Esophagus squamous epithelium (tissue), 5 donors: Measurements from ENCODE around the gene LRRFIP2. TPM values are rescaled to one million over a fixed set of nuclear protein-coding genes. Genes with fewer than 3 reads are reported as not detected.
A peak's percentile ranks its signal among the peaks of the same experiment; 100 is the strongest.

ENCODE experiments used
- DNase-seq: peaks from one replicate; lab custom pipeline; 2025; lab: John Stamatoyannopoulos, UW
- H3K27ac ChIP-seq, 4 donors: fragments of 200-600 bp; sonication (generic); one replicate each; pipeline ENCODE4 v1.5.1; 2016 to 2019; ENCODE audit warnings: mild to moderate bottlenecking in 1 of 4
- H3K27me3 ChIP-seq, 4 donors: fragments of 200-600 bp; sonication (generic); 1 replicate in 3 of 4; 2 replicates in 1 of 4; pipeline versions ENCODE4 v1.5.1 to v1.6.0; 2017 to 2021; ENCODE audit warnings: antibody characterized with exemption in 1 of 4
- H3K36me3 ChIP-seq, 3 donors: fragments of 200-600 bp; sonication (generic); one replicate each; pipeline ENCODE4 v1.5.1; 2016 to 2019
- H3K4me1 ChIP-seq, 3 donors: fragments of 200-600 bp; sonication (generic); one replicate each; pipeline ENCODE4 v1.5.1; 2017 to 2019
- H3K4me3 ChIP-seq, 4 donors: fragments of 200-600 bp; sonication (generic); 1 replicate in 3 of 4; 2 replicates in 1 of 4; pipeline ENCODE4 v1.5.1; 2016 to 2019; ENCODE audit warnings: mild to moderate bottlenecking in 2 of 4, moderate library complexity in 1 of 4
- H3K9me3 ChIP-seq, 3 donors: fragments of 200-600 bp; sonication (generic); one replicate each; pipeline ENCODE4 v1.5.1; 2016 to 2019
- CTCF ChIP-seq, 6 experiments: fragments of 450-650 bp in 4 of 6; fragments of 200-600 bp in 2 of 6; sonication (generic) in 2 of 6; IDR thresholded peaks; one replicate each; pipeline ENCODE4 v1.5.1; 2016 to 2019; ENCODE audit warnings: antibody characterized with exemption in 6 of 6, mild to moderate bottlenecking in 4 of 6, moderate library complexity in 4 of 6
- POLR2A ChIP-seq, 4 donors: fragments of 450-650 bp; IDR thresholded peaks; one replicate each; pipeline ENCODE4 v1.6.1; 2017; ENCODE audit warnings: antibody characterized with exemption in 4 of 4, mild to moderate bottlenecking in 4 of 4, moderate library complexity in 3 of 4
- WGBS, 2 donors: methylation state at CpG; one replicate each; pipeline ENCODE4 v1.1.5; 2018; 5-methylcytosine and 5-hydroxymethylcytosine counted together
- intact Hi-C: fragments of 100-400 bp; cut with DNase I; formaldehyde crosslinking; loops from one replicate; pipeline ENCODE4 v1.15.0; 2022
- total RNA-seq, 4 donors: library from RNA; depleted of rRNA; stranded (reverse); fragments of >200 nt; gene quantifications; one replicate each; pipeline ENCODE4 v1.1.0, GENCODE V29; 2016
- donor health status: DM: yes; HTN: yes; CAD: no.

LRRFIP2 gene
- total RNA-seq, 4 donors from 2014 or later = 50.0 to 99.7 (median 87.8) TPM

GRCh38 chr3:37189109-37189508, 14.7 kb upstream of the LRRFIP2 start:
- Histone ChIP-seq H3K27me3 (no peaks in the 10 kb centered on the region), H3K4me1 (peaks cover 5 to 15% (median 11%) of the 10 kb centered on the region in 3 donors), H3K36me3 (no peaks in the 10 kb centered on the region), H3K9me3 (no peaks in the 10 kb centered on the region), H3K4me3 (no peak overlapping the region), H3K27ac (no peak overlapping the region)
- TF ChIP-seq CTCF (IDR thresholded peaks at IDR 0.05) (no peak), POLR2A (IDR thresholded peaks at IDR 0.05) (no peak)
- intact Hi-C loops = no loop called here
- 68 to 83% methylated on average over 4 of the region's 4 CpGs for WGBS, 2 donors
- DNase-seq = no peak

GRCh38 chr3:37183976-37184375, 9.6 kb upstream of the LRRFIP2 start:
- H3K9me3 ChIP-seq = no peaks in the 10 kb centered on the region
- TF ChIP-seq POLR2A (IDR thresholded peaks at IDR 0.05) (no peak), CTCF (IDR thresholded peaks at IDR 0.05) (no peak)
- no peaks in the 10 kb centered on the region for H3K27me3 ChIP-seq
- no peak for DNase-seq
- no peaks in the 10 kb centered on the region for H3K36me3 ChIP-seq
- peaks cover 16 to 63% (median 34%) of the 10 kb centered on the region in 3 donors for H3K4me1 ChIP-seq
- peak overlapping the region; percentile 77 to 88 (median 84) for H3K27ac ChIP-seq
- H3K4me3 ChIP-seq = peak overlapping the region in 1 of 4 donors; percentile 21
- 19 to 27% methylated on average over 5 of the region's 5 CpGs for WGBS, 2 donors
- intact Hi-C loops = no loop called here

- H3K9me3 ChIP-seq = no peaks in the 10 kb centered on the region
- WGBS, 2 donors = 40 to 48% methylated on average over 3 of the region's 3 CpGs
- peak overlapping the region in 1 of 4 donors; percentile 21 for H3K4me3 ChIP-seq
- H3K4me1 ChIP-seq = peaks cover 16 to 69% (median 36%) of the 10 kb centered on the region in 3 donors
- no peaks in the 10 kb centered on the region for H3K36me3 ChIP-seq
- no peaks in the 10 kb centered on the region for H3K27me3 ChIP-seq
- H3K27ac ChIP-seq = peak overlapping the region; percentile 77 to 88 (median 84)
- intact Hi-C loops = no loop called here
- no peak for DNase-seq
- TF ChIP-seq CTCF (IDR thresholded peaks at IDR 0.05) (no peak), POLR2A (IDR thresholded peaks at IDR 0.05) (no peak)
These were observed 9.0 kb upstream of the LRRFIP2 start for GRCh38 chr3:37183375-37183831.

GRCh38 chr3:37182816-37183215, 8.4 kb upstream of the LRRFIP2 start:
- no peak for TF ChIP-seq CTCF (IDR thresholded peaks at IDR 0.05)
- TF ChIP-seq POLR2A (IDR thresholded peaks at IDR 0.05) = no peak
- no peaks in the 10 kb centered on the region for H3K9me3 ChIP-seq
- H3K4me3 ChIP-seq = no peak overlapping the region
- intact Hi-C loops = no loop called here
- peaks cover 16 to 74% (median 42%) of the 10 kb centered on the region in 3 donors for H3K4me1 ChIP-seq
- no peaks in the 10 kb centered on the region for H3K27me3 ChIP-seq
- DNase-seq = no peak
- no peaks in the 10 kb centered on the region for H3K36me3 ChIP-seq
- H3K27ac ChIP-seq = peak overlapping the region; percentile 77 to 88 (median 84)

- peaks cover 16 to 84% (median 49%) of the 10 kb centered on the region in 3 donors for H3K4me1 ChIP-seq
- H3K27me3 ChIP-seq = no peaks in the 10 kb centered on the region
- H3K36me3 ChIP-seq = no peaks in the 10 kb centered on the region
- intact Hi-C loops = no loop called here
- no peaks in the 10 kb centered on the region for H3K9me3 ChIP-seq
- DNase-seq = no peak
- peak overlapping the region; percentile 62 to 88 (median 82) for H3K27ac ChIP-seq
- TF ChIP-seq CTCF (IDR thresholded peaks at IDR 0.05) (no peak), POLR2A (IDR thresholded peaks at IDR 0.05) (no peak)
- no peak overlapping the region for H3K4me3 ChIP-seq
- 36 to 38% methylated on average over 7 of the region's 7 CpGs for WGBS, 2 donors
These were observed 7.4 kb upstream of the LRRFIP2 start for GRCh38 chr3:37181756-37182155.
